AG04450 (cell line): Measurements from ENCODE around the gene CFAP77. TPM values are rescaled to one million over a fixed set of nuclear protein-coding genes. Genes with fewer than 3 reads are reported as not detected.

Experiments used
- CTCF ChIA-PET: fragments of 300-600, 350-600 bp; formaldehyde crosslinking; extraction: SDS; loops from one replicate; lab custom pipeline; 2022; ENCODE audit warnings: antibody characterized with exemption, inconsistent platforms; lab: Charles Lee
- POLR2A ChIA-PET: fragments of 350-600 bp; formaldehyde crosslinking; extraction: SDS; loops from one replicate; lab custom pipeline; 2021; ENCODE audit warnings: antibody characterized with exemption, inconsistent platforms; lab: Yijun Ruan, JAX
- DNase-seq: peaks from one replicate; pipeline ENCODE4 v3.0.0-alpha.2; 2011; ENCODE audit warnings: low read depth, low spot score
- H3K27ac ChIP-seq: one replicate; pipeline ENCODE4 v1.5.1; 2012; ENCODE audit warnings: low read depth, low read length, control low read depth
- H3K27me3 ChIP-seq: one replicate; pipeline ENCODE4 v1.6.0; 2012; ENCODE audit warnings: low read length; ENCODE audit not compliant: control insufficient read depth, insufficient read depth
- H3K4me3 ChIP-seq: 2 replicates; pipeline ENCODE4 v1.5.1; 2011; ENCODE audit warnings: mild to moderate bottlenecking, low read depth, low read length, control low read depth
- H3K9me3 ChIP-seq: 2 replicates; pipeline ENCODE4 v1.5.1; 2012; ENCODE audit warnings: low read length; ENCODE audit not compliant: control insufficient read depth, insufficient read depth
- polyA plus RNA-seq: library from polyadenylated mRNA; depleted of rRNA; stranded (reverse); fragments of >200 nt; gene quantifications from 2 replicates; pipeline ENCODE4 v1.2.3, GENCODE V29; 2011
- TF ChIP-seq, protein P1 (sequence below): IDR thresholded peaks from 2 replicates; pipeline ENCODE4 v1.5.1; 2011; ENCODE audit warnings: low read depth, low read length, control low read depth, inconsistent platforms

Gene CFAP77
- polyA plus RNA-seq, 1 experiment = not detected

DNA sequence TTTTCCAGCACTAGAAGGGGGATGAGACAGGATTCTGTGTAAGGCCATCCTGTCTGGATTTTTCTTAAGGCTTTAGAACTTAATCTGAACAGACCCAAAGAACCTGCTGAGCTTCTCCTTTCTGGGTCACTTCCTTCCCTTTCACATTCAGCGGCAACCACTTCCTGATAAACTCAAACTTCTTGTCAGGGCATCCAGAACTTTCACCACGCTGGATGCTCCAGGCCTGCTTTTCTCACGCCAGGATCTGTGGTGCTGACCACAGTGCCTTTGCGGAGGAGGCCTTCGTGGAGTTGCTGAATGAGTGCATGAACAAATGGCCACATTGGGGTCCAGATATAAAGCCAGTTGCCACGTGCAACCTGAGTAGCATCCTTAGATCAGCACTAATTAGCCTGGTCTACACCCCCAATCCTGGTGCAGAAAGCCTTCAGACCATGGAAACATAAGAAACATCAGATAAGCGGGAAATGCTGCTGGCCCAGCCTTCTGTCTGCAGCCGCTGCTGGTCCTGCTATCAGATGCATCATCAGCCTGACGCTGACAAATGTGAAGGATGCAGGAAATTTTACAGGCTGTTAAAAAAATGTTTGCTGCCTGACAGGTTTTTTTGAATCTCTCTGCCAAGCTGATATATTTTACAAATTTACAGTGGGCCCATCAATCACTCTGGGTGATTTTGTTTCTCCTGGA, 97.1 kb downstream of the CFAP77 start:
- no peak overlapping the region for H3K27ac ChIP-seq
- H3K27me3 ChIP-seq = peaks cover 49% of the 10 kb centered on the region
- POLR2A ChIA-PET = no interaction called here
- CTCF ChIA-PET = interaction anchor here (0.6 to 3.8 kb wide), 23 partner anchors 8 to 398 kb away, joined by 3 to 56 read pairs (median 4); no protein-coding TSS in a partner anchor
- H3K9me3 ChIP-seq = no peaks in the 10 kb centered on the region; the same call in 1 of the 2 replicates
- DNase-seq = no peak
- TF ChIP-seq, protein P1, sequence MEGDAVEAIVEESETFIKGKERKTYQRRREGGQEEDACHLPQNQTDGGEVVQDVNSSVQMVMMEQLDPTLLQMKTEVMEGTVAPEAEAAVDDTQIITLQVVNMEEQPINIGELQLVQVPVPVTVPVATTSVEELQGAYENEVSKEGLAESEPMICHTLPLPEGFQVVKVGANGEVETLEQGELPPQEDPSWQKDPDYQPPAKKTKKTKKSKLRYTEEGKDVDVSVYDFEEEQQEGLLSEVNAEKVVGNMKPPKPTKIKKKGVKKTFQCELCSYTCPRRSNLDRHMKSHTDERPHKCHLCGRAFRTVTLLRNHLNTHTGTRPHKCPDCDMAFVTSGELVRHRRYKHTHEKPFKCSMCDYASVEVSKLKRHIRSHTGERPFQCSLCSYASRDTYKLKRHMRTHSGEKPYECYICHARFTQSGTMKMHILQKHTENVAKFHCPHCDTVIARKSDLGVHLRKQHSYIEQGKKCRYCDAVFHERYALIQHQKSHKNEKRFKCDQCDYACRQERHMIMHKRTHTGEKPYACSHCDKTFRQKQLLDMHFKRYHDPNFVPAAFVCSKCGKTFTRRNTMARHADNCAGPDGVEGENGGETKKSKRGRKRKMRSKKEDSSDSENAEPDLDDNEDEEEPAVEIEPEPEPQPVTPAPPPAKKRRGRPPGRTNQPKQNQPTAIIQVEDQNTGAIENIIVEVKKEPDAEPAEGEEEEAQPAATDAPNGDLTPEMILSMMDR = no peak
- no peak overlapping the region for H3K4me3 ChIP-seq

DNA sequence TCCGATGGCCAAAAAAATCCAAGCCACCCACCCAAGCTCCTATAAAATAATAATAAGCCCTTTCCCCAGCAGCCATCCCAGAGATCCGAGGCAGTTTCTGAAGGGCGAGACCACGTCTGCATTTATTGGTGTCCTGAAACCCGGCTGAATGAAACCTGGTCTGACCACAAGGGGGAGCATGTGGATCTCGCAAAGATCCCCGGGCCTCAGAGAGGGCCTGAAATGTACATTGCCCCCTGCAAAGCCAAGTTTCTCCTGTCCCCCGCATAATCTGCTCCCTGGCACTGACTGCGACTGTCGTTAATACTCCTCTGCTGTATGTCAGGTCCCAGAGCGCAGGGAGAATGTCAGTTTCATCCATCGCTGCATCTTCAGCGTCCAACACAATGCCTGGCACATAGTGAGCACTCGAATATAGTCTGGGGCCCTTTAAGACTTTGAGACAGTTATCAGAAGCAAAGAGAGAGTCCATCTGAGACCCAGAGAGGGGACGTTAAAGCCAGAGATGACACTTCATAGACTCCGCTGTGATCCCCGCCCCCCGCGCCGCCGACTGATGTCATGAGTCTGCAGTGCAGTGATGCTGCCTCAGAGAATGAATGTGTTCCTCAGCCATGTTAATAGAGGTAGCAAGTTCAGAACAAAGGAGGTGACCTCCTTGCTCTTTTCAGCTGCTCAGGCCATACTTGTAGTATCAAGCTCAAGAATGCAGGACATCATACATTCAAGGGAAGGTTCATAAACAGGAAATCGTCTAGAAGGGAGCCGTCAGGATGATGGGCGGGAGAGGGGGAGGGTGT, 97.9 kb downstream of the CFAP77 start:
- TF ChIP-seq, protein P1 = peak; percentile 84
- no peaks in the 10 kb centered on the region; the same call in 1 of the 2 replicates for H3K9me3 ChIP-seq
- CTCF ChIA-PET = interaction anchor here (0.6 to 3.8 kb wide), 27 partner anchors 9 to 397 kb away, joined by 3 to 56 read pairs (median 4); no protein-coding TSS in a partner anchor
- POLR2A ChIA-PET = no interaction called here
- no peak overlapping the region for H3K27ac ChIP-seq
- no peak overlapping the region for H3K4me3 ChIP-seq
- H3K27me3 ChIP-seq = peaks cover 46% of the 10 kb centered on the region
- peak; percentile 34 for DNase-seq

DNA sequence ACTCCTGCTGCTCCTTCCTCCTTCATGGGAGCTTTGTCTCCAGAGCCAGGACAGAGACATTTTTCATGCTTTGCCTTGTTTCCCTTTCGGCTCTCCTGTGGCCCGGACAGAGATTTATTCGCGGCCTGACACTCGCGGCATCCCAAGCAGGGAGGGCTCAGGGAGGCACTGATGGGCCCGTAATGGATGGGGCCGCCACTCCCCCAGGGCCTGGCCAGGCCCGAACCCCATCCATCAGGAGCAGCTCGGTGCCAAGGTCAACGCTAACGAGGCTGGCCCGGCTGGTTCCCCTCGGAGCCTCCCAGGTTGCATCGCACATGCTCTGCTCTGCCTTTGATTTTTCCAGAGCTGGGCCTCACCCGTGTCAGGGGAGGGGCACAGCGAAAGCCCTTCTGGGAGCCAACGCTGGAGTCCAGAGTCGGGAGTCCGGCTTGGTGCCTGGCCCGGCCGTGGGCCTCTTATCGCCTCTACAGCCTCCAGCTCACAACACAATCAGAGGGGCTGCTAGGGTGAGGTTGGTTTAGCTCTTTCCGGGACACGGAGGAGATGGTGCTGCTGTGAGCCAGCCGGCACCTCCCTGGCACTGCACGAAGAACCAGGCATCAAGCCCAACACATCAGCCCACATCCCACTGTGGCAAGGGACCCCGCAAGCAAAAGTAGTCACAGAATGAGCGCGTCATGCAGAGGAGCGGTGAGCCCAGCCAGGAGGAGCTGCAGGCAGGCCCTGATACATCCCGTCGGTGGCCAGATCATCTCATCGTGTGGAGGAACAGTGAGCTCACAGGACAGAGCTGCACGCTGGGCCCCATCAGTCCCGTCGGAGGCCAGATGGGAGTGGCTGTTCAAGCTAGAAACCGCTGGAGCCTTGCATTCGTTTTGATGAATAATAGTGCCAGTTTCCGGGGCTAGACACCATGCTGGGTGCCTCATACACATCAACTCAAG, 100.2 kb downstream of the CFAP77 start:
- no peak for DNase-seq
- ChIA-PET CTCF (interaction anchor here (1.0 kb wide), 1 partner anchor 25 kb away, joined by 5 read pairs; no protein-coding TSS in a partner anchor), POLR2A (no interaction called here)
- H3K27me3 ChIP-seq = peaks cover 37% of the 10 kb centered on the region
- H3K4me3 ChIP-seq = no peak overlapping the region
- TF ChIP-seq, protein P1 = no peak
- H3K27ac ChIP-seq = no peak overlapping the region
- H3K9me3 ChIP-seq = no peaks in the 10 kb centered on the region; the same call in 1 of the 2 replicates

DNA sequence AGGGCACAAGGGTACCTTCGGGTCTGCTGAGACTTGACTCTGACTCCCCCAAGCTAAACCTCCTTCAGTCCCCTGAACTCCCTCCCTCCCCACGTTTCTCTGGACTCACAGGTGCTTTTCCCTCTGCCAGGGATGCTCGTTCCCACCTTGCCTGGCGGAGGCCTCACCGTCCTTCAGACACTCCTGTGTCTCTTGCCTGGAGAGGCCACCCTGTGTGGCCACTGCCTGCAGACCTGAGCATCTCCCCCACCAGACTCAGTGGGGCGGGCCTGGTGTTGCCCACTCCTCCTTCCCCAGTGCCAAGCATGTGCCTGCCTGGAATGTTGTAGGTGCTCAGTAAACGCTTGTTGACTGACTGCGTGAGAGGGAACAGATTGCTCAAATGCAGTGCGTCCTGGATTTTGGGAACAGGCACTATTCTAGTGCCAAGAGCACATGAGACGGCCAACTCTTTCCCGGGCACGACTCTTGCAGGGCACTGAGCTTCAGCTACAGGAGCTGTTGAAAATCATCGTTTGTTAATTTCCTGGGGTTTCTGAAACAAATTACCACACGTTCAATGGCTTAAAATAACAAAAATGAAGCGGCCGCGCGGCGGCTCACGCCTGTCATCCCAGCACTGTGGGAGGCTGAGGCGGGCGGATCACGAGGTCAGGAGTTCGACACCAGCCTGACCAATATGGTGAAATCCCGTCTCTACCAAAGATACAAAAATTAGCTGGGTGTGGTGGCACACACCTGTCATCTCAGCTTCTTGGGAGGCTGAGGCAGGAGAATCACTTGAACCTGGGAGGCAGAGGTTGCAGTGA, 101.4 kb downstream of the CFAP77 start:
- peaks cover 26% of the 10 kb centered on the region for H3K27me3 ChIP-seq
- no peak overlapping the region for H3K27ac ChIP-seq
- TF ChIP-seq, protein P1 = no peak
- ChIA-PET CTCF (no interaction called here), POLR2A (no interaction called here)
- no peak overlapping the region for H3K4me3 ChIP-seq
- no peak for DNase-seq
- no peaks in the 10 kb centered on the region; the same call in 1 of the 2 replicates for H3K9me3 ChIP-seq
